ENCODE measurements around the gene DCLK1. TPM values are rescaled to one million over a fixed set of nuclear protein-coding genes. Genes with fewer than 3 reads are reported as not detected.
"Not testable (repeated sequence)": the region's sequence is repeated elsewhere in the genome, so short reads cannot be mapped to it uniquely, and the experiment has no call there.

Gene DCLK1
- total RNA-seq, 1 experiment from 2014 or later: not detected

DNA sequence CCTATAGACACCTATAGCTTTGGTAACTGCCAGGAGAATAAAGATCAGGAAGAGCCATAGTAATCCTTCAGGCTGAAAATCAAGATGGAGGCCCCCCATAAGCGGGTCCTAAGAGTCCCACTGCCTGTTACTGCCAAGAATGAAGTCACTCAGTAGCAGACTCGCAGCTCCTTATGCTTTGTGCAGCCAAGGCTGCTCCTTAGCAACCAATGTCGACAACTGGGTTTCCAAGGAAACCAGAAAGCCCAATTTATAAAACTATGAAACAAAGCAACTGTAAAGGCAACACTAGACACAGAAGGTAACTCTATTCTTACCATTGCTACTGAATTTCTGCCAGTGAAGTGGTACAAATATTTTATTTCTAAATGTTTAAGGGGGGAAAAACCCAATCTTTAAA, 56.5 kb downstream of the DCLK1 start:
- H3K9me3 ChIP-seq (ENCODE audit: control insufficient read depth, insufficient read depth, low read depth, low read length): no peaks in the 10 kb centered on the region
- intact Hi-C loops (cut with micrococcal nuclease; ENCODE audit: unreplicated experiment) (no loop called here), in situ Hi-C loops (cut with HindIII; ENCODE audit: low pct_unique_long_range_greater_than_20kb, low sequenced_read_pairs) (no loop called here)
- CTCF ChIA-PET: no interaction called here
- ATAC-seq: no peak
- H3K4me1 ChIP-seq (ENCODE audit: control insufficient read depth, insufficient read depth, low read length): no peaks in the 10 kb centered on the region
- POLR2A ChIA-PET: no interaction called here
- TF ChIP-seq, protein P1, sequence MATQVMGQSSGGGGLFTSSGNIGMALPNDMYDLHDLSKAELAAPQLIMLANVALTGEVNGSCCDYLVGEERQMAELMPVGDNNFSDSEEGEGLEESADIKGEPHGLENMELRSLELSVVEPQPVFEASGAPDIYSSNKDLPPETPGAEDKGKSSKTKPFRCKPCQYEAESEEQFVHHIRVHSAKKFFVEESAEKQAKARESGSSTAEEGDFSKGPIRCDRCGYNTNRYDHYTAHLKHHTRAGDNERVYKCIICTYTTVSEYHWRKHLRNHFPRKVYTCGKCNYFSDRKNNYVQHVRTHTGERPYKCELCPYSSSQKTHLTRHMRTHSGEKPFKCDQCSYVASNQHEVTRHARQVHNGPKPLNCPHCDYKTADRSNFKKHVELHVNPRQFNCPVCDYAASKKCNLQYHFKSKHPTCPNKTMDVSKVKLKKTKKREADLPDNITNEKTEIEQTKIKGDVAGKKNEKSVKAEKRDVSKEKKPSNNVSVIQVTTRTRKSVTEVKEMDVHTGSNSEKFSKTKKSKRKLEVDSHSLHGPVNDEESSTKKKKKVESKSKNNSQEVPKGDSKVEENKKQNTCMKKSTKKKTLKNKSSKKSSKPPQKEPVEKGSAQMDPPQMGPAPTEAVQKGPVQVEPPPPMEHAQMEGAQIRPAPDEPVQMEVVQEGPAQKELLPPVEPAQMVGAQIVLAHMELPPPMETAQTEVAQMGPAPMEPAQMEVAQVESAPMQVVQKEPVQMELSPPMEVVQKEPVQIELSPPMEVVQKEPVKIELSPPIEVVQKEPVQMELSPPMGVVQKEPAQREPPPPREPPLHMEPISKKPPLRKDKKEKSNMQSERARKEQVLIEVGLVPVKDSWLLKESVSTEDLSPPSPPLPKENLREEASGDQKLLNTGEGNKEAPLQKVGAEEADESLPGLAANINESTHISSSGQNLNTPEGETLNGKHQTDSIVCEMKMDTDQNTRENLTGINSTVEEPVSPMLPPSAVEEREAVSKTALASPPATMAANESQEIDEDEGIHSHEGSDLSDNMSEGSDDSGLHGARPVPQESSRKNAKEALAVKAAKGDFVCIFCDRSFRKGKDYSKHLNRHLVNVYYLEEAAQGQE (IDR thresholded peaks at IDR 0.05; ENCODE audit: insufficient read depth in 1 of 2, low read depth in 2 of 2, low read length in 1 of 2): no peak
- TF ChIP-seq SIN3A (IDR thresholded peaks at IDR 0.05; ENCODE audit: borderline replicate concordance, insufficient read depth, low read depth, low read length): no peak
- TF ChIP-seq TCF7L2 (IDR thresholded peaks at IDR 0.05; ENCODE audit: low read depth, low read length): no peak
- TF ChIP-seq POLR2AphosphoS5 (IDR thresholded peaks at IDR 0.05; ENCODE audit: low read depth, low read length): no peak
- TF ChIP-seq, protein P2, sequence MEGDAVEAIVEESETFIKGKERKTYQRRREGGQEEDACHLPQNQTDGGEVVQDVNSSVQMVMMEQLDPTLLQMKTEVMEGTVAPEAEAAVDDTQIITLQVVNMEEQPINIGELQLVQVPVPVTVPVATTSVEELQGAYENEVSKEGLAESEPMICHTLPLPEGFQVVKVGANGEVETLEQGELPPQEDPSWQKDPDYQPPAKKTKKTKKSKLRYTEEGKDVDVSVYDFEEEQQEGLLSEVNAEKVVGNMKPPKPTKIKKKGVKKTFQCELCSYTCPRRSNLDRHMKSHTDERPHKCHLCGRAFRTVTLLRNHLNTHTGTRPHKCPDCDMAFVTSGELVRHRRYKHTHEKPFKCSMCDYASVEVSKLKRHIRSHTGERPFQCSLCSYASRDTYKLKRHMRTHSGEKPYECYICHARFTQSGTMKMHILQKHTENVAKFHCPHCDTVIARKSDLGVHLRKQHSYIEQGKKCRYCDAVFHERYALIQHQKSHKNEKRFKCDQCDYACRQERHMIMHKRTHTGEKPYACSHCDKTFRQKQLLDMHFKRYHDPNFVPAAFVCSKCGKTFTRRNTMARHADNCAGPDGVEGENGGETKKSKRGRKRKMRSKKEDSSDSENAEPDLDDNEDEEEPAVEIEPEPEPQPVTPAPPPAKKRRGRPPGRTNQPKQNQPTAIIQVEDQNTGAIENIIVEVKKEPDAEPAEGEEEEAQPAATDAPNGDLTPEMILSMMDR (IDR thresholded peaks at IDR 0.05): no peak
- H3K36me3 ChIP-seq (ENCODE audit: control insufficient read depth, insufficient read depth, low read length): no peaks in the 10 kb centered on the region
- no peak for DNase-seq (ENCODE audit: low read depth, low spot score)
- BruUV-seq (replicated peaks): no TSS peak
- no peak overlapping the region for H3K27ac ChIP-seq (ENCODE audit: low read length)
- H3K4me3 ChIP-seq (ENCODE audit: low read depth in 2 of 2, low read length in 2 of 2): no peak overlapping the region
- H3K27me3 ChIP-seq (ENCODE audit: control insufficient read depth, insufficient read depth, low read length): no peaks in the 10 kb centered on the region

DNA sequence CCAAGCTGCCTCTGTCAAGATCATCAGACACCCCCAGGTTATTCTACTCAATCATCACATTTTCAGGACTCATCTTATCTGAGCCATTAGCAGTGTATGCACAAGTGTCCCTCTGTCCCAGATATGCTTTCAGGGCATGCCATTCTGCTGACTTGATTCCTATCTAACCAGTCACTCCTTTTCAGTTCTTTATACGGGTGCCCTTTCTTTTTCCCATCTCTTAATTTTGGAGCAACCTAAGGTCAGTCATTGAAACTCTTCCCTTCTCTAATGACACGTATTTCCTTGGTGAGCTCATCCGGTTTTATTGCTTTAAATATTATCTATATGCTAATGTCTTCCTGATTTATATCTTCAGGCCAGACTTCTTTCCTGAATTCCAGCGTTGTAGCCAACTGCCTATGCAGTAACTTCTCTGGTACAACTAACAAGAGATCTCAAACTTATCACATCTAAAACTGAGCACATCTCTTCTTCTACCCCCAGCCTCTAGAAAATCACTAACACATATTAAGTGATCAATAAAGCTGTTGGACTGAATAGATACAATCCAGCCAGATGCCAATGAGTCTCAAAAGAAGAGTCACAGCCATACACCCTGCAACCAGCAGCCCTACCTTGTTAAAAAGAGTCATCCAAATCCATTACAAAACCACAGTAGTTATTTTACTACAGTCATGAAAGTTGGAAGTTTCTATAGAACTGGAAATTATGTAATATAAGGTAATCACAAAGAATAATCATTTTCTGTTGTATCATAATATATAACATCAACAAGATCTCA, 58.8 kb downstream of the DCLK1 start:
- H3K27ac ChIP-seq (ENCODE audit: low read length): no peak overlapping the region
- in situ Hi-C loops (cut with HindIII; ENCODE audit: low pct_unique_long_range_greater_than_20kb, low sequenced_read_pairs): no loop called here
- TF ChIP-seq, protein P2 (IDR thresholded peaks at IDR 0.05): no peak
- TF ChIP-seq, protein P1 (IDR thresholded peaks at IDR 0.05; ENCODE audit: insufficient read depth in 1 of 2, low read depth in 2 of 2, low read length in 1 of 2): no peak
- no peak for TF ChIP-seq SIN3A (IDR thresholded peaks at IDR 0.05; ENCODE audit: borderline replicate concordance, insufficient read depth, low read depth, low read length)
- no peak for TF ChIP-seq POLR2AphosphoS5 (IDR thresholded peaks at IDR 0.05; ENCODE audit: low read depth, low read length)
- TF ChIP-seq TCF7L2 (IDR thresholded peaks at IDR 0.05; ENCODE audit: low read depth, low read length): no peak
- intact Hi-C loops (cut with micrococcal nuclease; ENCODE audit: unreplicated experiment): no loop called here
- H3K36me3 ChIP-seq (ENCODE audit: control insufficient read depth, insufficient read depth, low read length): no peaks in the 10 kb centered on the region
- CTCF ChIA-PET: no interaction called here
- H3K27me3 ChIP-seq (ENCODE audit: control insufficient read depth, insufficient read depth, low read length): no peaks in the 10 kb centered on the region
- H3K4me3 ChIP-seq (ENCODE audit: low read depth in 2 of 2, low read length in 2 of 2): no peak overlapping the region
- no TSS peak for BruUV-seq (replicated peaks)
- POLR2A ChIA-PET: no interaction called here
- DNase-seq (ENCODE audit: low read depth, low spot score): no peak
- ATAC-seq: no peak
- no peaks in the 10 kb centered on the region for H3K9me3 ChIP-seq (ENCODE audit: control insufficient read depth, insufficient read depth, low read depth, low read length)
- no peaks in the 10 kb centered on the region for H3K4me1 ChIP-seq (ENCODE audit: control insufficient read depth, insufficient read depth, low read length)

DNA sequence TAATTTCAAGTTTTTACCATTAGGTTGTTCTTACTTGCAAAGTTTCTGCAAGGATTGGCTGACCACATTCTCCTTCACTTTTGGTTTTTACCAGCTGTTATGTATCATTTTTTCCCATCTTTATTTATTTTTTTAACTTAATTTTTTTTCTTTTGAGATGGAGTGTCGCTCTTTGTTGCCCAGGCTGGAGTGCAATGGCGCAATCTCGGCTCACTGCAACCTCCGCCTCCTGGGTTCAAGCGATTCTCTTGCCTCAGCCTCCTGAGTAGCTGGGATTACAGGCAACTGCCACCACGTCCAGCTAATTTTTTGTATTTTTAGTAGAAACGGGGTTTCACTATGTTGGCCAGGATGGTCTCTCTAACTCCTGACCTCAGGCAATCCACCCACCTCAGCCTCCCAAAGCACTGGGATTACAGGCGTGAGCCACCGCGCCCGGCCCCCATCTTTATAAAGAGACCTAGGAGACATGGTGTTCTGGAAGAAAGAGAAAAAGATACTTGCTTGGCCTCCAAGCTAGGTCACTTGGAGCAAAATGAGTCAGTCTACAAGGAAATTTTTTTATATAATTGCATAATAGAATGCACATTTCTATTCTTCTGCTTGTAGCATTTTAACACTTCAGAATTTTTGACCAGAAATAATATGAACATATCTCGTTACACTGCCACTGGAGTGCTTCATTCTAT, 60.5 kb downstream of the DCLK1 start:
- DNase-seq (ENCODE audit: low read depth, low spot score); H3K4me1 ChIP-seq (ENCODE audit: control insufficient read depth, insufficient read depth, low read length); H3K27me3 ChIP-seq (ENCODE audit: control insufficient read depth, insufficient read depth, low read length); H3K27ac ChIP-seq (ENCODE audit: low read length); intact Hi-C loops (cut with micrococcal nuclease; ENCODE audit: unreplicated experiment); H3K4me3 ChIP-seq (ENCODE audit: low read depth in 2 of 2, low read length in 2 of 2); in situ Hi-C loops (cut with HindIII; ENCODE audit: low pct_unique_long_range_greater_than_20kb, low sequenced_read_pairs); BruUV-seq (replicated peaks); POLR2A ChIA-PET; ATAC-seq; H3K9me3 ChIP-seq (ENCODE audit: control insufficient read depth, insufficient read depth, low read depth, low read length); CTCF ChIA-PET; H3K36me3 ChIP-seq (ENCODE audit: control insufficient read depth, insufficient read depth, low read length): not testable (repeated sequence)
